ENCODE results near the gene COL5A3.

DNA sequence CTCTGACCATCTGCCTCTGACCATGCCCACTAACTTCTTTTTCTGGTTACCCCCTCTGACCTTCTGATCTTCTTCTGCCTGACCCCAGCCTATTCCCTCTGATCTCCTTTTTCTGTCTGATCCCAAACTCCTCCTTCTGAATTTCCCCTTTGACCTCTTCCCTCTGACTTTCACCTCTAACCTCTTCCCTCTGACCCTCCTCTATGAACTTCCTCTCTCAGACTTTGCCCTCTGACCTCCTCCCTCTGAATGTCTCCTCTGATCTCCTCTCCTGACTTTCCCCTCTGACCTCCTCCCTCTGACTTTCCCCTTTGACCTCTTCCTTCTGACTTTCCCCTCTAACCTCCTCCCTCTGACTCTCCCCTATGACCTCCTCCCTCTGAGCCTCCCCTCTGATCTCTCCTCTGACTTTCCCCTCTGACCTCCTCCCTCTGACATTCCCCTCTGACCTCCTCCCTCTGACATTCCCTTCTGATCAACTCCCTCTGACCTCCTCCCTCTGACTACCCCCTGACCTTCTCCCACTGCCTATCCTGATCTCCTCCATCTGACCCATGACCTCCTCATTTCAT is 3.5 kb downstream of the COL5A3 start:
- TF ChIP-seq, protein P1, sequence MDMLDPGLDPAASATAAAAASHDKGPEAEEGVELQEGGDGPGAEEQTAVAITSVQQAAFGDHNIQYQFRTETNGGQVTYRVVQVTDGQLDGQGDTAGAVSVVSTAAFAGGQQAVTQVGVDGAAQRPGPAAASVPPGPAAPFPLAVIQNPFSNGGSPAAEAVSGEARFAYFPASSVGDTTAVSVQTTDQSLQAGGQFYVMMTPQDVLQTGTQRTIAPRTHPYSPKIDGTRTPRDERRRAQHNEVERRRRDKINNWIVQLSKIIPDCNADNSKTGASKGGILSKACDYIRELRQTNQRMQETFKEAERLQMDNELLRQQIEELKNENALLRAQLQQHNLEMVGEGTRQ (IDR thresholded peaks at IDR 0.05), result no peak
- TF ChIP-seq, protein P2, sequence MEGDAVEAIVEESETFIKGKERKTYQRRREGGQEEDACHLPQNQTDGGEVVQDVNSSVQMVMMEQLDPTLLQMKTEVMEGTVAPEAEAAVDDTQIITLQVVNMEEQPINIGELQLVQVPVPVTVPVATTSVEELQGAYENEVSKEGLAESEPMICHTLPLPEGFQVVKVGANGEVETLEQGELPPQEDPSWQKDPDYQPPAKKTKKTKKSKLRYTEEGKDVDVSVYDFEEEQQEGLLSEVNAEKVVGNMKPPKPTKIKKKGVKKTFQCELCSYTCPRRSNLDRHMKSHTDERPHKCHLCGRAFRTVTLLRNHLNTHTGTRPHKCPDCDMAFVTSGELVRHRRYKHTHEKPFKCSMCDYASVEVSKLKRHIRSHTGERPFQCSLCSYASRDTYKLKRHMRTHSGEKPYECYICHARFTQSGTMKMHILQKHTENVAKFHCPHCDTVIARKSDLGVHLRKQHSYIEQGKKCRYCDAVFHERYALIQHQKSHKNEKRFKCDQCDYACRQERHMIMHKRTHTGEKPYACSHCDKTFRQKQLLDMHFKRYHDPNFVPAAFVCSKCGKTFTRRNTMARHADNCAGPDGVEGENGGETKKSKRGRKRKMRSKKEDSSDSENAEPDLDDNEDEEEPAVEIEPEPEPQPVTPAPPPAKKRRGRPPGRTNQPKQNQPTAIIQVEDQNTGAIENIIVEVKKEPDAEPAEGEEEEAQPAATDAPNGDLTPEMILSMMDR (IDR thresholded peaks at IDR 0.05), result no peak
